H9 (cell line): ENCODE results near the gene INHBB. TPM values are rescaled to one million over a fixed set of nuclear protein-coding genes. Genes with fewer than 3 reads are reported as not detected.

Source experiments
- DNase-seq: peaks from one replicate; pipeline ENCODE4 v3.0.0-alpha.2; 2017
- H2AFZ ChIP-seq: one replicate; pipeline ENCODE4 v1.6.1; 2013; ENCODE audit warnings: mild to moderate bottlenecking, low read length, control low read depth, moderate library complexity
- H2AK5ac ChIP-seq: 2 replicates; pipeline ENCODE4 v1.6.1; 2013; ENCODE audit warnings: low read length, control low read depth, mixed read lengths; ENCODE audit not compliant: insufficient read length
- H2BK120ac ChIP-seq: one replicate; pipeline ENCODE4 v1.6.1; 2013; ENCODE audit warnings: low read depth, mild to moderate bottlenecking, low read length, control low read depth, inconsistent platforms; ENCODE audit not compliant: poor library complexity, severe bottlenecking
- H2BK12ac ChIP-seq: 2 replicates; pipeline ENCODE4 v1.6.1; 2013; ENCODE audit warnings: low read length, control low read depth, mixed read lengths, low read depth; ENCODE audit not compliant: insufficient read length
- H2BK15ac ChIP-seq: 2 replicates; pipeline ENCODE4 v1.6.1; 2013; ENCODE audit warnings: low read depth, low read length, control low read depth
- H2BK20ac ChIP-seq: one replicate; pipeline ENCODE4 v1.6.1; 2013; ENCODE audit warnings: low read depth, mild to moderate bottlenecking, low read length, control low read depth, inconsistent platforms; ENCODE audit not compliant: poor library complexity, severe bottlenecking
- H2BK5ac ChIP-seq: 2 replicates; pipeline ENCODE4 v1.6.1; 2013; ENCODE audit warnings: low read length, control low read depth, mixed read lengths; ENCODE audit not compliant: insufficient read length
- H3K14ac ChIP-seq: 2 replicates; pipeline ENCODE4 v1.6.1; 2013; ENCODE audit warnings: low read length, control low read depth; ENCODE audit not compliant: insufficient read depth
- H3K18ac ChIP-seq: 2 replicates; pipeline ENCODE4 v1.6.1; 2013; ENCODE audit warnings: low read depth, mild to moderate bottlenecking, mixed read lengths, low read length, control low read depth; ENCODE audit not compliant: insufficient read length
- H3K23ac ChIP-seq: 2 replicates; pipeline ENCODE4 v1.6.1; 2013; ENCODE audit warnings: low read length, control low read depth, mixed read lengths, low read depth; ENCODE audit not compliant: insufficient read length
- H3K23me2 ChIP-seq: 2 replicates; pipeline ENCODE4 v1.6.1; 2013; ENCODE audit warnings: low read depth, mild to moderate bottlenecking, mixed read lengths, low read length, control low read depth; ENCODE audit not compliant: insufficient read length, poor library complexity, severe bottlenecking
- H3K27ac ChIP-seq: 2 replicates; pipeline ENCODE4 v1.5.1; 2013; ENCODE audit warnings: low read length, control low read depth, mixed read lengths, low read depth; ENCODE audit not compliant: insufficient read length
- H3K27me3 ChIP-seq: 2 replicates; pipeline ENCODE4 v1.6.1; 2013; ENCODE audit warnings: low read length, control low read depth, inconsistent platforms; ENCODE audit not compliant: insufficient read depth
- H3K4ac ChIP-seq: 2 replicates; pipeline ENCODE4 v1.6.1; 2013; ENCODE audit warnings: low read depth, mild to moderate bottlenecking, control low read depth, inconsistent platforms, low read length, moderate library complexity
- H3K4me1 ChIP-seq: 2 replicates; pipeline ENCODE4 v1.6.1; 2013; ENCODE audit warnings: low read length, control low read depth, inconsistent platforms; ENCODE audit not compliant: insufficient read depth
- H3K4me2 ChIP-seq: 2 replicates; pipeline ENCODE4 v1.6.1; 2013; ENCODE audit warnings: low read length, control low read depth, mixed read lengths; ENCODE audit not compliant: insufficient read length, insufficient read depth
- H3K56ac ChIP-seq: 2 replicates; pipeline ENCODE4 v1.6.1; 2013; ENCODE audit warnings: low read depth, mild to moderate bottlenecking, mixed read lengths, low read length, control low read depth; ENCODE audit not compliant: insufficient read length
- H3K79me1 ChIP-seq: 2 replicates; pipeline ENCODE4 v1.6.1; 2013; ENCODE audit warnings: low read depth, mild to moderate bottlenecking, moderate library complexity, low read length, control low read depth, inconsistent platforms; ENCODE audit not compliant: insufficient read depth, poor library complexity, severe bottlenecking
- H3K79me2 ChIP-seq: 2 replicates; pipeline ENCODE4 v1.6.1; 2013; ENCODE audit warnings: low read length, control low read depth, inconsistent platforms; ENCODE audit not compliant: insufficient read depth
- H3K9ac ChIP-seq: 2 replicates; pipeline ENCODE4 v1.6.1; 2013; ENCODE audit warnings: low read length, control low read depth, mixed read lengths; ENCODE audit not compliant: insufficient read length; ENCODE audit errors: extremely low read depth
- H3K9me3 ChIP-seq: one replicate; pipeline ENCODE4 v1.6.1; 2013; ENCODE audit warnings: low read depth, low read length, inconsistent platforms; ENCODE audit not compliant: control insufficient read depth
- H3T11ph ChIP-seq: one replicate; pipeline ENCODE4 v1.6.1; 2013; ENCODE audit warnings: mild to moderate bottlenecking, low read length, control low read depth, inconsistent platforms
- H4K20me1 ChIP-seq: one replicate; pipeline ENCODE4 v1.6.1; 2013; ENCODE audit not compliant: control insufficient read depth, insufficient read length, insufficient read depth
- H4K5ac ChIP-seq: 2 replicates; pipeline ENCODE4 v1.6.1; 2013; ENCODE audit warnings: low read depth, mild to moderate bottlenecking, mixed read lengths, low read length, control low read depth; ENCODE audit not compliant: insufficient read length
- H4K8ac ChIP-seq: replicated peaks from 2 replicates; pipeline ENCODE4 v1.6.1; 2013; ENCODE audit warnings: low read length, control low read depth, mixed read lengths, low read depth; ENCODE audit not compliant: insufficient read length
- H4K91ac ChIP-seq: 2 replicates; pipeline ENCODE4 v1.6.1; 2013; ENCODE audit warnings: low read depth, mild to moderate bottlenecking, moderate library complexity, mixed read lengths, low read length, control low read depth; ENCODE audit not compliant: insufficient read length
- H3K27ac Mint-ChIP-seq, 3 experiments: 2 replicates in 2 of 3; 3 replicates in 1 of 3; pipeline ENCODE4 v1.8.0; 2020 to 2021; ENCODE audit warnings: mixed read lengths in 3 of 3, mild to moderate bottlenecking in 1 of 3, moderate library complexity in 1 of 3
- H3K27me3 Mint-ChIP-seq: 2 replicates; pipeline ENCODE4 v1.8.0; 2021; ENCODE audit warnings: low read depth, mild to moderate bottlenecking, moderate library complexity, mixed read lengths
- H3K36me3 Mint-ChIP-seq, 3 experiments: 2 replicates in 2 of 3; 3 replicates in 1 of 3; pipeline ENCODE4 v1.8.0; 2020 to 2021; ENCODE audit warnings: low read depth in 3 of 3, mixed read lengths in 3 of 3; ENCODE audit not compliant: insufficient read depth in 1 of 3
- H3K4me1 Mint-ChIP-seq, 2 experiments: 2 replicates each; pipeline ENCODE4 v1.8.0; 2020; ENCODE audit warnings: mixed read lengths in 2 of 2
- H3K4me3 Mint-ChIP-seq, 2 experiments: 2 replicates in 1 of 2; 3 replicates in 1 of 2; pipeline ENCODE4 v1.8.0; 2020 to 2021; ENCODE audit warnings: mild to moderate bottlenecking in 2 of 2, mixed read lengths in 2 of 2, moderate library complexity in 1 of 2
- H3K9me3 Mint-ChIP-seq, 2 experiments: 2 replicates in 1 of 2; 3 replicates in 1 of 2; pipeline ENCODE4 v1.8.0; 2020; ENCODE audit warnings: mild to moderate bottlenecking in 2 of 2, mixed read lengths in 2 of 2, moderate library complexity in 1 of 2
- CTCF ChIP-seq: fragments of 200-600 bp; sonication (generic); conservative IDR thresholded peaks from 3 replicates; pipeline ENCODE4 v1.8.0; 2021; ENCODE audit warnings: antibody characterized with exemption, mild to moderate bottlenecking
- WGBS: extraction: QIAGEN DNeasy Blood & Tissue Kit; methylation state at CpG from one replicate; pipeline ENCODE4 v1.1.7; 2013; ENCODE audit warnings: missing lambda C conversion rate, low lambda C conversion rate, mixed read lengths; ENCODE audit not compliant: insufficient read length; ENCODE audit errors: extremely low coverage; 5-methylcytosine and 5-hydroxymethylcytosine counted together
- total RNA-seq: library from RNA; stranded (reverse); gene quantifications from 2 replicates; pipeline ENCODE4 v1.2.1, GENCODE V29; 2021

Gene INHBB
- total RNA-seq, 1 experiment from 2014 or later = 0.13 TPM

- Mint-ChIP-seq H3K36me3 (no peaks in the 10 kb centered on the region), H3K9me3 (no peaks in the 10 kb centered on the region), H3K27me3 (peaks cover 79% of the 10 kb centered on the region), H3K4me3 (no peak overlapping the region; a peak in 1 of 5 replicates), H3K4me1 (no peaks in the 10 kb centered on the region), H3K27ac (no peak overlapping the region; a peak in 1 of 7 replicates)
- no peak overlapping the region for H4K8ac ChIP-seq
- no peak overlapping the region for H3K4me2 ChIP-seq
- peak overlapping the region; percentile 3; the same call in 1 of the 2 replicates for H3K14ac ChIP-seq
- H3K9me3 ChIP-seq = no peaks in the 10 kb centered on the region
- WGBS = no CpG with 5 or more reads among the region's 10 CpGs
- no peak overlapping the region for H2BK5ac ChIP-seq
- no peak overlapping the region for H2BK20ac ChIP-seq
- no peak overlapping the region for H3K18ac ChIP-seq
- H3K27ac ChIP-seq = no peak overlapping the region
- no peak overlapping the region for H4K91ac ChIP-seq
- H4K20me1 ChIP-seq = no peaks in the 10 kb centered on the region
- no peaks in the 10 kb centered on the region for H3K79me1 ChIP-seq
- DNase-seq = no peak
- H3K4me1 ChIP-seq = no peaks in the 10 kb centered on the region
- no peak overlapping the region for H2AK5ac ChIP-seq
- no peak overlapping the region for H2BK120ac ChIP-seq
- no peaks in the 10 kb centered on the region for H3K79me2 ChIP-seq
- no peak overlapping the region for H3K23ac ChIP-seq
- no peak overlapping the region for H3K56ac ChIP-seq
- no peak overlapping the region for H3K4ac ChIP-seq
- no peak overlapping the region for H3K9ac ChIP-seq
- no peak for TF ChIP-seq CTCF
- H3T11ph ChIP-seq = no peak overlapping the region
- no peak overlapping the region for H2AFZ ChIP-seq
- H2BK15ac ChIP-seq = no peak overlapping the region
- no peaks in the 10 kb centered on the region for H3K23me2 ChIP-seq
- H2BK12ac ChIP-seq = no peak overlapping the region
- H3K27me3 ChIP-seq = no peaks in the 10 kb centered on the region
- no peak overlapping the region for H4K5ac ChIP-seq
These were observed 22.0 kb upstream of the INHBB start for GRCh38 chr2:120323807-120324399.
